ENCODE data around the gene EFNA1. TPM values are rescaled to one million over a fixed set of nuclear protein-coding genes. Genes with fewer than 3 reads are reported as not detected.

EFNA1 gene
- total and polyA plus RNA-seq, 2 of the 13 experiments (the other 11 are each of a cell fraction or from before 2014, with no cell fraction given) = 81.8 to 874 TPM

- TF ChIP-seq SMAD3 (CRISPR knock-in tag; IDR thresholded peaks at IDR 0.05) = no peak
- peak; percentile 32; the same call in 1 of the 2 replicates for TF ChIP-seq NFYB (CRISPR knock-in tag; IDR thresholded peaks at IDR 0.05)
- TF ChIP-seq ZNF451 (CRISPR knock-in tag; IDR thresholded peaks at IDR 0.05) = no peak
- no peak for TF ChIP-seq NFATC3 (CRISPR knock-in tag; IDR thresholded peaks at IDR 0.05)
- TF ChIP-seq ZNF569 (CRISPR knock-in tag; IDR thresholded peaks at IDR 0.05; ENCODE audit: borderline replicate concordance) = no peak
- no peak for TF ChIP-seq HNRNPLL (IDR thresholded peaks at IDR 0.05; ENCODE audit: low read depth, low read length, poor library complexity, severe bottlenecking)
- TF ChIP-seq, protein P1, sequence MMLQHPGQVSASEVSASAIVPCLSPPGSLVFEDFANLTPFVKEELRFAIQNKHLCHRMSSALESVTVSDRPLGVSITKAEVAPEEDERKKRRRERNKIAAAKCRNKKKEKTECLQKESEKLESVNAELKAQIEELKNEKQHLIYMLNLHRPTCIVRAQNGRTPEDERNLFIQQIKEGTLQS (CRISPR knock-in tag; IDR thresholded peaks at IDR 0.05) = no peak
- TF ChIP-seq ATF7-NPFF (CRISPR knock-in tag; IDR thresholded peaks at IDR 0.05; ENCODE audit: low read depth) = no peak; the same call in none of the 2 replicates
- no peak for TF ChIP-seq ZNF274 (CRISPR knock-in tag; IDR thresholded peaks at IDR 0.05)
- TF ChIP-seq, protein P2, sequence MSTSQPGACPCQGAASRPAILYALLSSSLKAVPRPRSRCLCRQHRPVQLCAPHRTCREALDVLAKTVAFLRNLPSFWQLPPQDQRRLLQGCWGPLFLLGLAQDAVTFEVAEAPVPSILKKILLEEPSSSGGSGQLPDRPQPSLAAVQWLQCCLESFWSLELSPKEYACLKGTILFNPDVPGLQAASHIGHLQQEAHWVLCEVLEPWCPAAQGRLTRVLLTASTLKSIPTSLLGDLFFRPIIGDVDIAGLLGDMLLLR (CRISPR knock-in tag; IDR thresholded peaks at IDR 0.05) = no peak
- TF ChIP-seq SRY (CRISPR knock-in tag; IDR thresholded peaks at IDR 0.05) = no peak
- no peak for TF ChIP-seq REL (CRISPR knock-in tag; conservative IDR thresholded peaks at IDR 0.05)
- TF ChIP-seq NFE2L1 (CRISPR knock-in tag; IDR thresholded peaks at IDR 0.05; ENCODE audit: borderline replicate concordance) = no peak
- TF ChIP-seq MED8 (CRISPR knock-in tag; IDR thresholded peaks at IDR 0.05; ENCODE audit: insufficient replicate concordance) = no peak
- TF ChIP-seq, protein P3, sequence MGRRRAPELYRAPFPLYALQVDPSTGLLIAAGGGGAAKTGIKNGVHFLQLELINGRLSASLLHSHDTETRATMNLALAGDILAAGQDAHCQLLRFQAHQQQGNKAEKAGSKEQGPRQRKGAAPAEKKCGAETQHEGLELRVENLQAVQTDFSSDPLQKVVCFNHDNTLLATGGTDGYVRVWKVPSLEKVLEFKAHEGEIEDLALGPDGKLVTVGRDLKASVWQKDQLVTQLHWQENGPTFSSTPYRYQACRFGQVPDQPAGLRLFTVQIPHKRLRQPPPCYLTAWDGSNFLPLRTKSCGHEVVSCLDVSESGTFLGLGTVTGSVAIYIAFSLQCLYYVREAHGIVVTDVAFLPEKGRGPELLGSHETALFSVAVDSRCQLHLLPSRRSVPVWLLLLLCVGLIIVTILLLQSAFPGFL (CRISPR knock-in tag; IDR thresholded peaks at IDR 0.05) = no peak
- no peak for TF ChIP-seq ZNF30 (CRISPR knock-in tag; IDR thresholded peaks at IDR 0.05)
- no peak for TF ChIP-seq TBX2 (CRISPR knock-in tag; IDR thresholded peaks at IDR 0.05; ENCODE audit: borderline replicate concordance)
- 0 out of 2 replicates have a peak, but pooled peaks have one; percentile 18 for TF ChIP-seq ZNF670 (CRISPR knock-in tag; IDR thresholded peaks at IDR 0.05; ENCODE audit: borderline replicate concordance)
- no peak for TF ChIP-seq GTF2F1 (IDR thresholded peaks at IDR 0.05; ENCODE audit: low read length)
- no peak for TF ChIP-seq PRDM4 (CRISPR knock-in tag; IDR thresholded peaks at IDR 0.05; ENCODE audit: borderline replicate concordance)
- no peak for TF ChIP-seq ZNF230 (CRISPR knock-in tag; IDR thresholded peaks at IDR 0.05)
- TF ChIP-seq STAT5B (CRISPR knock-in tag; IDR thresholded peaks at IDR 0.05) = no peak
- TF ChIP-seq ZNF577 (CRISPR knock-in tag; IDR thresholded peaks at IDR 0.05; ENCODE audit: borderline replicate concordance, low read depth) = no peak
- no peak for TF ChIP-seq ZNF724P (CRISPR knock-in tag; IDR thresholded peaks at IDR 0.05; ENCODE audit: borderline replicate concordance)
- TF ChIP-seq ZBTB46 (CRISPR knock-in tag; IDR thresholded peaks at IDR 0.05; ENCODE audit: borderline replicate concordance) = no peak
These were observed 7.3 kb downstream of the EFNA1 start (continued) for GRCh38 chr1:155134880-155135414.

Data from HepG2 (cell line).